GM21526 (cell line): ENCODE results near the gene TMEM174.

Experiments used
- ATAC-seq: cut with Tn5 transposase; IDR thresholded peaks from one replicate; pipeline ENCODE4 v1.9.1; 2021; ENCODE audit warnings: moderate library complexity; ENCODE audit not compliant: unreplicated experiment, low FRiP score

TMEM174 gene

GRCh38 chr5:73152411-73153388 is 20.3 kb upstream of the TMEM174 start:
- ATAC-seq: no peak

GRCh38 chr5:73153513-73153912 is 19.5 kb upstream of the TMEM174 start:
- no peak for ATAC-seq

GRCh38 chr5:73154208-73155006 is 18.6 kb upstream of the TMEM174 start:
- ATAC-seq: no peak

- no peak for ATAC-seq
These were observed 17.4 kb upstream of the TMEM174 start for GRCh38 chr5:73155271-73156222.

GRCh38 chr5:73157414-73158303 is 15.3 kb upstream of the TMEM174 start:
- ATAC-seq: no peak

- ATAC-seq: no peak
These were observed 14.7 kb upstream of the TMEM174 start for GRCh38 chr5:73158313-73158712.

GRCh38 chr5:73160239-73160671 is 12.7 kb upstream of the TMEM174 start:
- ATAC-seq: peak; percentile 61

- ATAC-seq: no peak
These were observed 2.5 kb upstream of the TMEM174 start for GRCh38 chr5:73170522-73170921.

- no peak for ATAC-seq
These were observed 1.5 kb upstream of the TMEM174 start for GRCh38 chr5:73171495-73171894.

GRCh38 chr5:73174100-73174815 is 1.3 kb downstream of the TMEM174 start:
- no peak for ATAC-seq

GRCh38 chr5:73176250-73176649 is 3.3 kb downstream of the TMEM174 start:
- ATAC-seq: no peak

GRCh38 chr5:73178265-73178664 is 5.3 kb downstream of the TMEM174 start:
- no peak for ATAC-seq

GRCh38 chr5:73179730-73180129 is 6.7 kb downstream of the TMEM174 start:
- ATAC-seq: no peak

- no peak for ATAC-seq
These were observed 7.6 kb downstream of the TMEM174 start for GRCh38 chr5:73180566-73180965.

- ATAC-seq: no peak
These were observed 9.3 kb downstream of the TMEM174 start for GRCh38 chr5:73182307-73182706.

- ATAC-seq: no peak
These were observed 10.0 kb downstream of the TMEM174 start for GRCh38 chr5:73183000-73183399.

- ATAC-seq: no peak
These were observed 10.5 kb downstream of the TMEM174 start for GRCh38 chr5:73183481-73183891.

GRCh38 chr5:73186976-73187375 is 14.0 kb downstream of the TMEM174 start:
- no peak for ATAC-seq
